ENCODE data around the gene TREML1. TPM values are rescaled to one million over a fixed set of nuclear protein-coding genes. Genes with fewer than 3 reads are reported as not detected.

The TREML1 gene
- total RNA-seq, 1 donor, result not detected

GRCh38 chr6:41167173-41167963 lies 13.2 kb upstream of the TREML1 start:
- TF ChIP-seq, protein P1, sequence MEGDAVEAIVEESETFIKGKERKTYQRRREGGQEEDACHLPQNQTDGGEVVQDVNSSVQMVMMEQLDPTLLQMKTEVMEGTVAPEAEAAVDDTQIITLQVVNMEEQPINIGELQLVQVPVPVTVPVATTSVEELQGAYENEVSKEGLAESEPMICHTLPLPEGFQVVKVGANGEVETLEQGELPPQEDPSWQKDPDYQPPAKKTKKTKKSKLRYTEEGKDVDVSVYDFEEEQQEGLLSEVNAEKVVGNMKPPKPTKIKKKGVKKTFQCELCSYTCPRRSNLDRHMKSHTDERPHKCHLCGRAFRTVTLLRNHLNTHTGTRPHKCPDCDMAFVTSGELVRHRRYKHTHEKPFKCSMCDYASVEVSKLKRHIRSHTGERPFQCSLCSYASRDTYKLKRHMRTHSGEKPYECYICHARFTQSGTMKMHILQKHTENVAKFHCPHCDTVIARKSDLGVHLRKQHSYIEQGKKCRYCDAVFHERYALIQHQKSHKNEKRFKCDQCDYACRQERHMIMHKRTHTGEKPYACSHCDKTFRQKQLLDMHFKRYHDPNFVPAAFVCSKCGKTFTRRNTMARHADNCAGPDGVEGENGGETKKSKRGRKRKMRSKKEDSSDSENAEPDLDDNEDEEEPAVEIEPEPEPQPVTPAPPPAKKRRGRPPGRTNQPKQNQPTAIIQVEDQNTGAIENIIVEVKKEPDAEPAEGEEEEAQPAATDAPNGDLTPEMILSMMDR (IDR thresholded peaks at IDR 0.05; ENCODE audit: insufficient read depth, low read depth, low read length), result no peak
- peak; percentile 16 for DNase-seq (ENCODE audit: low read depth)
- no peak overlapping the region for H3K4me3 ChIP-seq (ENCODE audit: low read depth, low read length)

DNA sequence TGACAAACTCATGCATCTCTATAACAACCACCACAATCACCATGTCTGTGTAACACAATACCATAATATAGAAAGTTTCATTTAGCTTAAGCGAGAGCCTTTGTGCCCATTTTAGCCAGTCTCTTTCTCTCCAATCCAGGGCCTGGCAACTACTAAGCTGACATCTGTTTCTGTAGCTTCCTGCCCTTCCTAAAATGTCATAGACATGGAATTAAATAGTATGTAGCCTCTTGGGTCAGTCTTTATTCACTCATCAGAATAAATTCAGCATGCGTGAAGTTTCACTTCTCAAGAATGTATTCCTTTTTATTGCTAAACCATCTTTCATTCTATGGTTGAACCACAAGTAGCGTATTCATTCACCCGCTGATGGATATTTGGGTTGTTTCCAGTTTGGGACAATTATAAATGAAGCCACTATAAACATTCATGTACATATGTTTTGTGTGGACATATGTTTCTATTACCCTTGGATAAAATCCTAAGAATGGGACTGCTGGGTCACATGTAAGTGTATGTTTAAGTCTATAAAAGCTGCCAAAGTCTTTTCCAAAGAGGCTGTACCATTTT lies 10.5 kb upstream of the TREML1 start:
- no peak overlapping the region for H3K4me3 ChIP-seq (ENCODE audit: low read depth, low read length)
- TF ChIP-seq, protein P1 (IDR thresholded peaks at IDR 0.05; ENCODE audit: insufficient read depth, low read depth, low read length), result no peak
- DNase-seq (ENCODE audit: low read depth), result no peak

- TF ChIP-seq, protein P1 (IDR thresholded peaks at IDR 0.05; ENCODE audit: insufficient read depth, low read depth, low read length), result no peak
These were observed 9.2 kb upstream of the TREML1 start for GRCh38 chr6:41163419-41163717.

GRCh38 chr6:41162687-41163418 lies 8.7 kb upstream of the TREML1 start, which contains the start of gene TREM2:
Gene TREM2, minus strand, starts transcription at chr6:41163116. Its CDS starts 34 bp downstream, at chr6:41163082.
- TF ChIP-seq, protein P1 (IDR thresholded peaks at IDR 0.05; ENCODE audit: insufficient read depth, low read depth, low read length), result no peak
- no peak for DNase-seq (ENCODE audit: low read depth)
- no peak within 1 kb of the TSS for H3K4me3 ChIP-seq (ENCODE audit: low read depth, low read length)

More at GRCh38 chr6:41163419-41163717, 9.2 kb upstream of the TREML1 start:
- no peak for DNase-seq (ENCODE audit: low read depth)
- H3K4me3 ChIP-seq (ENCODE audit: low read depth, low read length), result no peak overlapping the region

DNA sequence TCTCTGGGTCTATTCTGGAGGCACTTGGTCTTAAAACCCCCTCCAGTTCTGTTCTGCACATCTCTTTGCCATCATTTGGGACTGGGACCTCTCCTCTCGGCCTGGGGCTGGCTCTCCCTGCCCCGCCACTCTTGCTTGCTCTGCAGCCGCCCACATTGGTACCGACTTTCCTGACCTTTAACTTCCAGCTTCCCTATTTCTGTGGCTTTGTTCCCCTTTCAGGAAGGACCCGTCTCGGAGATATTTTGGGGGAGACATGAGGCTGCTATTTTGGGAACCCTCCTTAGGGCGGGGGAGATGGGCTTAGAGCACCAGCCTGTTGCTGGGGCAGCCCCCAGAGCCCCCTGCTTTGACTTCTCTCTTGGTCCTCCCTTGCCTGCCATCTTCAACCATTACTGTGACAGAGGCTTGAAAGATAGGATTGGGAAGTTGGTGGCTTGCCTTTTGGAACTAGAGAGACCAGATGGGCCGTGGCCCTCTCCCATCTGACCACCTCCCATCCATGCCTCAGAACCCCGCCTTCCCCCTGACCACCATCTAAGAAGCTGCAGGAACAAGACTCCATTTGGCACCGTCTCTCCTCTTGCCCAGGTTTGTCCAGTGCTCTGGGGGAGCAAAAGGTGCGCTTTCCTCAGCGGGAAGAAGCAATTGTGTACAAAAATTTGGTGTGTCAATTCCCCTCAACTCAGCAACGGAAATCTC lies 7.9 kb upstream of the TREML1 start:
- DNase-seq (ENCODE audit: low read depth), result no peak
- TF ChIP-seq, protein P1 (IDR thresholded peaks at IDR 0.05; ENCODE audit: insufficient read depth, low read depth, low read length), result no peak
- H3K4me3 ChIP-seq (ENCODE audit: low read depth, low read length), result no peak overlapping the region

GRCh38 chr6:41161380-41161779 lies 7.2 kb upstream of the TREML1 start:
- DNase-seq (ENCODE audit: low read depth), result no peak
- H3K4me3 ChIP-seq (ENCODE audit: low read depth, low read length), result no peak overlapping the region
- TF ChIP-seq, protein P1 (IDR thresholded peaks at IDR 0.05; ENCODE audit: insufficient read depth, low read depth, low read length), result no peak
